Keratinocyte (primary cell): Measurements from ENCODE around the gene RCVRN. TPM values are rescaled to one million over a fixed set of nuclear protein-coding genes. Genes with fewer than 3 reads are reported as not detected.

Experiments used
- DNase-seq: peaks from one replicate; pipeline ENCODE4 v3.0.0-alpha.2; 2011; ENCODE audit warnings: low read depth, missing footprints, low spot score
- FAIRE-seq: peaks from 2 replicates; lab custom pipeline; 2011; peaks lifted over from hg19 to GRCh38; lab: Jason Lieb, UNC
- H2AFZ ChIP-seq: 2 replicates; pipeline ENCODE4 v1.6.0; 2012; ENCODE audit warnings: low read length, control low read depth, inconsistent platforms; ENCODE audit not compliant: control insufficient read depth
- H3K27ac ChIP-seq: 2 replicates; pipeline ENCODE4 v1.5.1; 2011; ENCODE audit warnings: low read length; ENCODE audit not compliant: control insufficient read depth, insufficient read depth
- H3K27me3 ChIP-seq: 3 replicates; pipeline ENCODE4 v1.6.0; 2011; ENCODE audit warnings: low read length; ENCODE audit not compliant: control insufficient read depth, insufficient read depth; ENCODE audit errors: extremely low read depth
- H3K36me3 ChIP-seq, 2 experiments: 2 replicates in 1 of 2; 3 replicates in 1 of 2; pipeline ENCODE4 v1.5.1; 2011; ENCODE audit warnings: low read length in 2 of 2, mild to moderate bottlenecking in 1 of 2; ENCODE audit not compliant: control insufficient read depth in 2 of 2, insufficient read depth in 2 of 2; ENCODE audit errors: extremely low read depth in 1 of 2
- H3K4me1 ChIP-seq: 3 replicates; pipeline ENCODE4 v1.5.1; 2011; ENCODE audit warnings: low read length; ENCODE audit not compliant: control insufficient read depth, insufficient read depth; ENCODE audit errors: extremely low read depth
- H3K4me2 ChIP-seq: 3 replicates; pipeline ENCODE4 v1.6.0; 2011; ENCODE audit warnings: low read depth, low read length; ENCODE audit not compliant: control insufficient read depth, insufficient read depth; ENCODE audit errors: extremely low read depth
- H3K4me3 ChIP-seq, 3 experiments: fragments of 200-600 bp in 1 of 3; sonication (generic) in 1 of 3; 2 replicates in 2 of 3; 3 replicates in 1 of 3; pipeline ENCODE4 v1.5.1; 2011 to 2016; ENCODE audit warnings: low read length in 3 of 3, mild to moderate bottlenecking in 3 of 3, control low read depth in 2 of 3, inconsistent platforms in 1 of 3, low read depth in 1 of 3, mixed read lengths in 1 of 3, mixed run types in 1 of 3, moderate library complexity in 1 of 3; ENCODE audit not compliant: control insufficient read depth in 2 of 3, insufficient read depth in 2 of 3; ENCODE audit errors: extremely low read depth in 1 of 3
- H3K79me2 ChIP-seq: 2 replicates; pipeline ENCODE4 v1.6.0; 2012; ENCODE audit warnings: low read length; ENCODE audit not compliant: control insufficient read depth, insufficient read depth
- H3K9ac ChIP-seq: 3 replicates; pipeline ENCODE4 v1.6.0; 2011; ENCODE audit warnings: low read length; ENCODE audit not compliant: control insufficient read depth, insufficient read depth; ENCODE audit errors: extremely low read depth
- H3K9me1 ChIP-seq: 3 replicates; pipeline ENCODE4 v1.6.0; 2011; ENCODE audit warnings: low read length; ENCODE audit not compliant: control insufficient read depth, insufficient read depth; ENCODE audit errors: extremely low read depth
- H3K9me3 ChIP-seq: 2 replicates; pipeline ENCODE4 v1.5.1; 2012; ENCODE audit warnings: low read depth, low read length; ENCODE audit not compliant: control insufficient read depth
- H4K20me1 ChIP-seq: 3 replicates; pipeline ENCODE4 v1.6.0; 2011; ENCODE audit warnings: low read length; ENCODE audit not compliant: control insufficient read depth, insufficient read depth; ENCODE audit errors: extremely low read depth
- CTCF ChIP-seq, 3 experiments: IDR thresholded peaks in 1 of 3; conservative IDR thresholded peaks in 1 of 3; optimal IDR thresholded peaks in 1 of 3; 2 replicates in 2 of 3; 3 replicates in 1 of 3; pipeline versions ENCODE3 to v1.5.1; 2011; ENCODE audit warnings: low read length in 3 of 3, mild to moderate bottlenecking in 3 of 3, moderate library complexity in 2 of 3, control low read depth in 1 of 3, inconsistent platforms in 1 of 3; ENCODE audit not compliant: insufficient read depth in 2 of 3; ENCODE audit errors: extremely low read depth in 1 of 3
- EZH2 ChIP-seq: IDR thresholded peaks from one replicate; pipeline ENCODE4 v1.6.1; 2012; ENCODE audit warnings: inconsistent platforms, mild to moderate bottlenecking, low read length, moderate library complexity
- dilution Hi-C: fragments of 300-500 bp; cut with MboI; formaldehyde crosslinking; loops from one replicate; pipeline ENCODE4 v1.7.0; 2020; ENCODE audit warnings: low sequenced_read_pairs; ENCODE audit not compliant: extremely low pct_ligation_motif_present
- polyA plus RNA-seq, 5 experiments: library from polyadenylated mRNA; depleted of rRNA in 3 of 5; stranded (reverse) in 3 of 5; stranded (forward) in 1 of 5; unstranded in 1 of 5; fragments of >200 nt; gene quantifications; 1 replicate in 1 of 5; 2 replicates in 3 of 5; 3 replicates in 1 of 5; pipeline versions ENCODE4 v1.2.1 to v1.2.3, GENCODE V29; 2011 to 2012; ENCODE audit warnings: missing spikeins in 2 of 5, low read depth in 1 of 5, low replicate concordance in 1 of 5

Gene RCVRN
- polyA plus RNA-seq, 1 donor (not counting 4 experiments of a cell fraction or from before 2014, with no cell fraction given): not detected

GRCh38 chr17:9865586-9865985 lies 39.5 kb downstream of the RCVRN start:
- dilution Hi-C loops: no loop called here
- Histone ChIP-seq H3K36me3 (no peaks in the 10 kb centered on the region), H3K4me3 (no peak overlapping the region), H2AFZ (no peak overlapping the region), H3K4me2 (no peak overlapping the region), H3K27ac (no peak overlapping the region), H3K79me2 (no peaks in the 10 kb centered on the region), H3K4me1 (no peaks in the 10 kb centered on the region), H3K9ac (no peak overlapping the region), H3K9me1 (no peaks in the 10 kb centered on the region), H4K20me1 (no peaks in the 10 kb centered on the region), H3K9me3 (no peaks in the 10 kb centered on the region), H3K27me3 (no peaks in the 10 kb centered on the region)
- TF ChIP-seq EZH2 (no peak), CTCF (optimal IDR thresholded peaks at IDR 0.05 in 1 of 3, IDR thresholded peaks at IDR 0.05 in 1 of 3, conservative IDR thresholded peaks at IDR 0.05 in 1 of 3; ENCODE audit: extremely low read depth in 1 of 3, insufficient read depth in 2 of 3, low read length in 3 of 3) (no peak)
- FAIRE-seq: no peak
- no peak for DNase-seq

- no peak for FAIRE-seq
- Histone ChIP-seq H3K27ac (no peak overlapping the region), H3K27me3 (no peaks in the 10 kb centered on the region), H4K20me1 (no peaks in the 10 kb centered on the region), H3K4me1 (no peaks in the 10 kb centered on the region), H3K9me3 (no peaks in the 10 kb centered on the region), H3K4me2 (no peak overlapping the region), H2AFZ (no peak overlapping the region), H3K79me2 (no peaks in the 10 kb centered on the region), H3K9me1 (no peaks in the 10 kb centered on the region), H3K36me3 (no peaks in the 10 kb centered on the region), H3K9ac (no peak overlapping the region), H3K4me3 (no peak overlapping the region)
- TF ChIP-seq EZH2: no peak
- no peak for TF ChIP-seq CTCF (optimal IDR thresholded peaks at IDR 0.05 in 1 of 3, IDR thresholded peaks at IDR 0.05 in 1 of 3, conservative IDR thresholded peaks at IDR 0.05 in 1 of 3; ENCODE audit: extremely low read depth in 1 of 3, insufficient read depth in 2 of 3, low read length in 3 of 3)
- dilution Hi-C loops: no loop called here
- DNase-seq: no peak
Measured at GRCh38 chr17:9862949-9863348, 42.1 kb downstream of the RCVRN start.
